ENCODE results near the gene DST. TPM values are rescaled to one million over a fixed set of nuclear protein-coding genes. Genes with fewer than 3 reads are reported as not detected.
"Not testable (repeated sequence)": the region's sequence is repeated elsewhere in the genome, so short reads cannot be mapped to it uniquely, and the experiment has no call there.

The DST gene
- total and polyA plus RNA-seq, 2 donors (not counting 1 experiment from before 2014, with no cell fraction given) = 78.6 to 670 TPM

GRCh38 chr6:56663344-56663743, 20.7 kb upstream of the DST start:
- Histone ChIP-seq H3K27ac (ENCODE audit: insufficient read depth, low read length) (no peak overlapping the region), H3K79me2 (ENCODE audit: control insufficient read depth, insufficient read depth, low read length) (peaks cover 55% of the 10 kb centered on the region)

GRCh38 chr6:56661338-56661737, 18.6 kb upstream of the DST start:
- not testable (repeated sequence) for H3K27me3 ChIP-seq (ENCODE audit: control insufficient read depth, insufficient read depth, low read length); H3K9me3 ChIP-seq (ENCODE audit: control insufficient read depth, insufficient read depth, low read depth, low read length); H3K36me3 ChIP-seq (ENCODE audit: control insufficient read depth, insufficient read depth, low read length); H3K27ac ChIP-seq (ENCODE audit: insufficient read depth, low read length); DNase-seq (ENCODE audit: low read depth in 2 of 2); H3K9ac ChIP-seq (ENCODE audit: insufficient read depth, low read length); H3K4me3 ChIP-seq (replicated peaks in 1 of 4; ENCODE audit: control extremely low read depth in 1 of 4, insufficient read depth in 1 of 4, low read depth in 3 of 4, low read length in 4 of 4); H3K4me1 ChIP-seq (ENCODE audit: control insufficient read depth, extremely low read depth, insufficient read depth, low read length); H3K4me2 ChIP-seq (ENCODE audit: extremely low read depth, insufficient read depth, low read length); H2AFZ ChIP-seq (ENCODE audit: low read length); H4K20me1 ChIP-seq (ENCODE audit: control insufficient read depth, extremely low read depth, insufficient read depth, low read length)
- peaks cover 57% of the 10 kb centered on the region for H3K79me2 ChIP-seq (ENCODE audit: control insufficient read depth, insufficient read depth, low read length)

More at GRCh38 chr6:56663344-56663743, 20.7 kb upstream of the DST start:
- TF ChIP-seq, protein P1, sequence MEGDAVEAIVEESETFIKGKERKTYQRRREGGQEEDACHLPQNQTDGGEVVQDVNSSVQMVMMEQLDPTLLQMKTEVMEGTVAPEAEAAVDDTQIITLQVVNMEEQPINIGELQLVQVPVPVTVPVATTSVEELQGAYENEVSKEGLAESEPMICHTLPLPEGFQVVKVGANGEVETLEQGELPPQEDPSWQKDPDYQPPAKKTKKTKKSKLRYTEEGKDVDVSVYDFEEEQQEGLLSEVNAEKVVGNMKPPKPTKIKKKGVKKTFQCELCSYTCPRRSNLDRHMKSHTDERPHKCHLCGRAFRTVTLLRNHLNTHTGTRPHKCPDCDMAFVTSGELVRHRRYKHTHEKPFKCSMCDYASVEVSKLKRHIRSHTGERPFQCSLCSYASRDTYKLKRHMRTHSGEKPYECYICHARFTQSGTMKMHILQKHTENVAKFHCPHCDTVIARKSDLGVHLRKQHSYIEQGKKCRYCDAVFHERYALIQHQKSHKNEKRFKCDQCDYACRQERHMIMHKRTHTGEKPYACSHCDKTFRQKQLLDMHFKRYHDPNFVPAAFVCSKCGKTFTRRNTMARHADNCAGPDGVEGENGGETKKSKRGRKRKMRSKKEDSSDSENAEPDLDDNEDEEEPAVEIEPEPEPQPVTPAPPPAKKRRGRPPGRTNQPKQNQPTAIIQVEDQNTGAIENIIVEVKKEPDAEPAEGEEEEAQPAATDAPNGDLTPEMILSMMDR (conservative IDR thresholded peaks at IDR 0.05 in 1 of 2, IDR thresholded peaks at IDR 0.05 in 1 of 2; ENCODE audit: low read depth in 1 of 2, low read length in 2 of 2) = no peak
- no peak for TF ChIP-seq EZH2 (IDR thresholded peaks at IDR 0.05; ENCODE audit: low read length, missing control alignments)
- no peak overlapping the region for H3K4me2 ChIP-seq (ENCODE audit: extremely low read depth, insufficient read depth, low read length)
- H3K36me3 ChIP-seq (ENCODE audit: control insufficient read depth, insufficient read depth, low read length) = peaks cover 2% of the 10 kb centered on the region
- no peaks in the 10 kb centered on the region for H4K20me1 ChIP-seq (ENCODE audit: control insufficient read depth, extremely low read depth, insufficient read depth, low read length)
- H2AFZ ChIP-seq (ENCODE audit: low read length) = no peak overlapping the region
- H3K4me1 ChIP-seq (ENCODE audit: control insufficient read depth, extremely low read depth, insufficient read depth, low read length) = peaks cover 2% of the 10 kb centered on the region
- no peaks in the 10 kb centered on the region for H3K27me3 ChIP-seq (ENCODE audit: control insufficient read depth, insufficient read depth, low read length)
- H3K4me3 ChIP-seq (replicated peaks in 1 of 4; ENCODE audit: control extremely low read depth in 1 of 4, insufficient read depth in 1 of 4, low read depth in 3 of 4, low read length in 4 of 4) = no peak overlapping the region
- H3K9me3 ChIP-seq (ENCODE audit: control insufficient read depth, insufficient read depth, low read depth, low read length) = no peaks in the 10 kb centered on the region
- DNase-seq (ENCODE audit: low read depth in 2 of 2) = peak in 1 of 2 donors; percentile 36
- no peak overlapping the region for H3K9ac ChIP-seq (ENCODE audit: insufficient read depth, low read length)

- no peaks in the 10 kb centered on the region for H4K20me1 ChIP-seq (ENCODE audit: control insufficient read depth, extremely low read depth, insufficient read depth, low read length)
Observed at GRCh38 chr6:56660381-56660730, 17.7 kb upstream of the DST start.

More at GRCh38 chr6:56660381-56660730, 17.7 kb upstream of the DST start:
- Histone ChIP-seq H3K4me2 (ENCODE audit: extremely low read depth, insufficient read depth, low read length) (no peak overlapping the region), H3K79me2 (ENCODE audit: control insufficient read depth, insufficient read depth, low read length) (peaks cover 58% of the 10 kb centered on the region), H3K9ac (ENCODE audit: insufficient read depth, low read length) (no peak overlapping the region), H3K4me1 (ENCODE audit: control insufficient read depth, extremely low read depth, insufficient read depth, low read length) (peaks cover 3% of the 10 kb centered on the region), H2AFZ (ENCODE audit: low read length) (no peak overlapping the region), H3K27me3 (ENCODE audit: control insufficient read depth, insufficient read depth, low read length) (no peaks in the 10 kb centered on the region), H3K4me3 (replicated peaks in 1 of 4; ENCODE audit: control extremely low read depth in 1 of 4, insufficient read depth in 1 of 4, low read depth in 3 of 4, low read length in 4 of 4) (no peak overlapping the region), H3K27ac (ENCODE audit: insufficient read depth, low read length) (no peak overlapping the region), H3K36me3 (ENCODE audit: control insufficient read depth, insufficient read depth, low read length) (peaks cover 2% of the 10 kb centered on the region), H3K9me3 (ENCODE audit: control insufficient read depth, insufficient read depth, low read depth, low read length) (no peaks in the 10 kb centered on the region)
- DNase-seq (ENCODE audit: low read depth in 2 of 2) = peak in 1 of 2 donors; percentile 47
- no peak for TF ChIP-seq EZH2 (IDR thresholded peaks at IDR 0.05; ENCODE audit: low read length, missing control alignments)
- TF ChIP-seq, protein P1 (conservative IDR thresholded peaks at IDR 0.05 in 1 of 2, IDR thresholded peaks at IDR 0.05 in 1 of 2; ENCODE audit: low read depth in 1 of 2, low read length in 2 of 2) = no peak
